KMS-11 (cell line): ENCODE data around the gene RIMS3.

Experiments used
- H2AFZ ChIP-seq: fragments of 200-600 bp; sonication (generic); 2 replicates; pipeline ENCODE4 v1.6.1; 2016; ENCODE audit warnings: antibody characterized with exemption, mixed run types, low read depth
- H3K27ac ChIP-seq: fragments of 200-600 bp; sonication (generic); 2 replicates; pipeline ENCODE4 v1.6.1; 2016; ENCODE audit warnings: mild to moderate bottlenecking, mixed run types
- H3K27me3 ChIP-seq: fragments of 200-600 bp; sonication (generic); 2 replicates; pipeline ENCODE4 v1.6.1; 2017; ENCODE audit warnings: mild to moderate bottlenecking, low read depth, mixed run types, moderate library complexity; ENCODE audit not compliant: insufficient read depth
- H3K36me3 ChIP-seq: fragments of 200-600 bp; sonication (generic); 2 replicates; pipeline ENCODE4 v1.6.1; 2017; ENCODE audit warnings: mild to moderate bottlenecking, mixed run types; ENCODE audit not compliant: insufficient read depth
- H3K4me1 ChIP-seq: fragments of 200-600 bp; sonication (generic); 2 replicates; pipeline ENCODE4 v1.6.1; 2016; ENCODE audit warnings: mild to moderate bottlenecking, low read depth, mixed run types; ENCODE audit not compliant: poor library complexity, severe bottlenecking
- H3K4me2 ChIP-seq: fragments of 200-600 bp; sonication (generic); 2 replicates; pipeline ENCODE4 v1.7.0; 2016; ENCODE audit warnings: mild to moderate bottlenecking, mixed run types
- H3K4me3 ChIP-seq: fragments of 200-600 bp; sonication (generic); IDR thresholded peaks from 2 replicates; pipeline ENCODE4 v1.6.1; 2017; ENCODE audit warnings: low read depth, low read length, mixed read lengths; ENCODE audit not compliant: insufficient read depth
- H3K79me2 ChIP-seq: fragments of 200-600 bp; sonication (generic); 2 replicates; pipeline ENCODE4 v1.6.1; 2016; ENCODE audit warnings: low read depth, mixed run types; ENCODE audit not compliant: insufficient read depth
- H3K9ac ChIP-seq: fragments of 200-600 bp; sonication (generic); 2 replicates; pipeline ENCODE4 v1.6.1; 2016; ENCODE audit warnings: mild to moderate bottlenecking, mixed run types
- H4K20me1 ChIP-seq: fragments of 200-600 bp; sonication (generic); 2 replicates; pipeline ENCODE4 v1.6.1; 2016; ENCODE audit warnings: mild to moderate bottlenecking, mixed run types; ENCODE audit not compliant: insufficient read depth
- CTCF ChIP-seq: fragments of 200-600 bp; sonication (generic); conservative IDR thresholded peaks from 2 replicates; pipeline ENCODE4 v1.6.1; 2017; ENCODE audit warnings: low read depth, mild to moderate bottlenecking, antibody characterized with exemption, low read length, moderate library complexity, mixed read lengths

Gene RIMS3

GRCh38 chr1:40664791-40665190, 691 bp downstream of the RIMS3 start:
- Histone ChIP-seq H3K79me2 (peaks cover 25% of the 10 kb centered on the region; the same call in 1 of the 2 replicates), H3K4me3 (no peak overlapping the region), H3K4me2 (peak overlapping the region; percentile 99), H4K20me1 (no peaks in the 10 kb centered on the region), H3K27me3 (no peaks in the 10 kb centered on the region), H2AFZ (no peak overlapping the region), H3K36me3 (no peaks in the 10 kb centered on the region), H3K27ac (peak overlapping the region; percentile 78), H3K4me1 (peaks cover 71% of the 10 kb centered on the region), H3K9ac (peak overlapping the region; percentile 49; the same call in 1 of the 2 replicates)
- no peak for TF ChIP-seq CTCF

GRCh38 chr1:40664167-40664537, 1.3 kb downstream of the RIMS3 start:
- Histone ChIP-seq H3K4me3 (no peak overlapping the region), H3K27me3 (no peaks in the 10 kb centered on the region), H3K27ac (peak overlapping the region; percentile 78), H3K36me3 (no peaks in the 10 kb centered on the region), H3K4me2 (peak overlapping the region; percentile 99), H3K4me1 (peaks cover 66% of the 10 kb centered on the region), H4K20me1 (no peaks in the 10 kb centered on the region), H3K9ac (peak overlapping the region; percentile 39; the same call in 1 of the 2 replicates), H3K79me2 (peaks cover 25% of the 10 kb centered on the region; the same call in 1 of the 2 replicates), H2AFZ (no peak overlapping the region)
- no peak for TF ChIP-seq CTCF

GRCh38 chr1:40663324-40664166, 1.9 kb downstream of the RIMS3 start:
- H4K20me1 ChIP-seq, result no peaks in the 10 kb centered on the region
- no peak overlapping the region for H3K4me3 ChIP-seq
- H3K4me2 ChIP-seq, result peak overlapping the region; percentile 99
- peaks cover 62% of the 10 kb centered on the region for H3K4me1 ChIP-seq
- no peak for TF ChIP-seq CTCF
- no peaks in the 10 kb centered on the region for H3K27me3 ChIP-seq
- peaks cover 25% of the 10 kb centered on the region; the same call in 1 of the 2 replicates for H3K79me2 ChIP-seq
- H2AFZ ChIP-seq, result peak overlapping the region; percentile 35; the same call in 1 of the 2 replicates
- H3K9ac ChIP-seq, result peak overlapping the region; percentile 39; the same call in 1 of the 2 replicates
- peak overlapping the region; percentile 78 for H3K27ac ChIP-seq
- H3K36me3 ChIP-seq, result no peaks in the 10 kb centered on the region

- no peaks in the 10 kb centered on the region for H4K20me1 ChIP-seq
- H3K9ac ChIP-seq, result peak overlapping the region; percentile 39; the same call in 1 of the 2 replicates
- H3K27me3 ChIP-seq, result no peaks in the 10 kb centered on the region
- no peak overlapping the region for H2AFZ ChIP-seq
- no peak overlapping the region for H3K4me3 ChIP-seq
- peak overlapping the region; percentile 99 for H3K4me2 ChIP-seq
- no peaks in the 10 kb centered on the region for H3K36me3 ChIP-seq
- no peak for TF ChIP-seq CTCF
- peaks cover 56% of the 10 kb centered on the region for H3K4me1 ChIP-seq
- peaks cover 25% of the 10 kb centered on the region; the same call in 1 of the 2 replicates for H3K79me2 ChIP-seq
- peak overlapping the region; percentile 78 for H3K27ac ChIP-seq
Observed at GRCh38 chr1:40662864-40663263, 2.6 kb downstream of the RIMS3 start.
